Right lung (tissue), 5 donors: ENCODE measurements around the gene EEPD1. TPM values are rescaled to one million over a fixed set of nuclear protein-coding genes. Genes with fewer than 3 reads are reported as not detected.

ENCODE experiments used
- DNase-seq, 2 donors: peaks; one replicate each; pipeline ENCODE4 v3.0.0-alpha.2; 2013
- polyA plus RNA-seq, 5 donors: library from polyadenylated mRNA; unstranded; fragments of 120-200 nt; gene quantifications; one replicate each; pipeline versions ENCODE4 v1.2.1 to v1.2.3, GENCODE V29; 2013; ENCODE audit warnings: inconsistent platforms in 1 of 5, low replicate concordance in 1 of 5; ENCODE audit not compliant: insufficient read length in 5 of 5, insufficient read depth in 1 of 5

EEPD1 gene
- polyA plus RNA-seq, 5 donors: 13.8 to 19.5 (median 18.0) TPM

- no peak for DNase-seq
Observed at GRCh38 chr7:36190447-36191291, 37.6 kb downstream of the EEPD1 start.

GRCh38 chr7:36191292-36191920 lies 38.4 kb downstream of the EEPD1 start:
- DNase-seq: no peak

- no peak for DNase-seq
Observed at GRCh38 chr7:36192053-36192824, 39.2 kb downstream of the EEPD1 start.

GRCh38 chr7:36192877-36193276 lies 39.8 kb downstream of the EEPD1 start:
- DNase-seq: no peak

GRCh38 chr7:36198854-36199266 lies 45.8 kb downstream of the EEPD1 start:
- no peak for DNase-seq

GRCh38 chr7:36199329-36199728 lies 46.3 kb downstream of the EEPD1 start:
- no peak for DNase-seq

GRCh38 chr7:36201122-36201723 lies 48.2 kb downstream of the EEPD1 start:
- no peak for DNase-seq

- no peak for DNase-seq
Observed at GRCh38 chr7:36202398-36202797, 49.3 kb downstream of the EEPD1 start.

GRCh38 chr7:36203071-36203790 lies 50.2 kb downstream of the EEPD1 start:
- no peak for DNase-seq

- DNase-seq: no peak
Observed at GRCh38 chr7:36204044-36204663, 51.1 kb downstream of the EEPD1 start.

GRCh38 chr7:36204929-36205635 lies 52.0 kb downstream of the EEPD1 start:
- DNase-seq: no peak

GRCh38 chr7:36205803-36206202 lies 52.7 kb downstream of the EEPD1 start:
- no peak for DNase-seq

GRCh38 chr7:36207451-36208291 lies 54.6 kb downstream of the EEPD1 start:
- no peak for DNase-seq

GRCh38 chr7:36208426-36208825 lies 55.4 kb downstream of the EEPD1 start:
- no peak for DNase-seq

GRCh38 chr7:36208997-36209813 lies 56.2 kb downstream of the EEPD1 start:
- no peak for DNase-seq

GRCh38 chr7:36209814-36210183 lies 56.7 kb downstream of the EEPD1 start:
- DNase-seq: no peak

- DNase-seq: no peak
Observed at GRCh38 chr7:36210291-36210922, 57.4 kb downstream of the EEPD1 start.
